Measurements from ENCODE around the gene PHIP. TPM values are rescaled to one million over a fixed set of nuclear protein-coding genes. Genes with fewer than 3 reads are reported as not detected.

Gene PHIP
- total and polyA plus RNA-seq, 9 of the 15 experiments (the other 6 are each of a cell fraction or from before 2014, with no cell fraction given), result 8.1 to 36.3 (median 16.5) TPM

GRCh38 chr6:79033279-79033678 lies 44.8 kb downstream of the PHIP start:
- Histone ChIP-seq H4K20me1 (replicated peaks; ENCODE audit: control insufficient read depth, insufficient read depth, low read length) (no peaks in the 10 kb centered on the region), H3K27ac (ENCODE audit: extremely low read depth, low read depth, low read length) (no peak overlapping the region), H2AFZ (ENCODE audit: low read depth, low read length) (no peak overlapping the region), H3K4me1 (replicated peaks in 1 of 2; ENCODE audit: control insufficient read depth in 2 of 2, insufficient read depth in 2 of 2, low read length in 2 of 2) (no peaks in the 10 kb centered on the region; a peak in 2 of 5 replicates), H3K79me2 (ENCODE audit: control insufficient read depth, insufficient read depth, low read length) (peaks cover 85% of the 10 kb centered on the region), H3K9ac (ENCODE audit: insufficient read depth in 1 of 2, low read depth in 2 of 2, low read length in 2 of 2) (no peak overlapping the region), H3K27me3 (ENCODE audit: control insufficient read depth in 2 of 2, insufficient read depth in 2 of 2, low read length in 2 of 2) (no peaks in the 10 kb centered on the region), H3K4me2 (ENCODE audit: insufficient read depth, low read length) (no peak overlapping the region), H3K9me3 (replicated peaks; ENCODE audit: control insufficient read depth, insufficient read depth, low read depth, low read length) (no peaks in the 10 kb centered on the region), H3K36me3 (ENCODE audit: control insufficient read depth, insufficient read depth, low read length) (peaks cover 72% of the 10 kb centered on the region; the same call in 2 of the 3 replicates), H3K9me1 (ENCODE audit: control insufficient read depth, insufficient read depth, low read length) (no peaks in the 10 kb centered on the region), H3K4me3 (no peak overlapping the region)
- ChIA-PET POLR2A (interaction anchor here (0.8 to 1.1 kb wide), 2 partner anchors 17 to 201 kb away, joined by 3 to 5 read pairs; partner anchors contain the start of gene HMGN3), CTCF (ENCODE audit: low intra/inter-chr PET ratio) (no interaction called here)
- intact Hi-C loops (cut with micrococcal nuclease), result no loop called here
- FAIRE-seq (no peak), DNase-seq (ENCODE audit: extremely low read depth in 1 of 4, low spot score in 3 of 4) (no peak), ATAC-seq (no peak)
- BruUV-seq (replicated peaks), result no TSS peak
- TF ChIP-seq SAFB2 (IDR thresholded peaks at IDR 0.05; ENCODE audit: borderline replicate concordance, low read depth, low read length, severe bottlenecking) (no peak), CGGBP1 (CRISPR knock-in tag; IDR thresholded peaks at IDR 0.05) (no peak), CBFB (CRISPR knock-in tag; IDR thresholded peaks at IDR 0.05) (no peak)
- in situ Hi-C loops (cut with MboI), result no loop called here
- 88% methylated on average over 3 of the region's 3 CpGs for WGBS (ENCODE audit: insufficient coverage, low coverage, missing lambda C conversion rate)

GRCh38 chr6:79031821-79032590 lies 46.0 kb downstream of the PHIP start:
- in situ Hi-C loops (cut with MboI), result no loop called here
- 94% methylated on average over 3 of the region's 3 CpGs for WGBS (ENCODE audit: insufficient coverage, low coverage, missing lambda C conversion rate)
- H3K4me2 ChIP-seq (ENCODE audit: insufficient read depth, low read length), result no peak overlapping the region
- ATAC-seq, result no peak
- FAIRE-seq, result no peak
- H3K9me1 ChIP-seq (ENCODE audit: control insufficient read depth, insufficient read depth, low read length), result no peaks in the 10 kb centered on the region
- H3K9me3 ChIP-seq (replicated peaks; ENCODE audit: control insufficient read depth, insufficient read depth, low read depth, low read length), result no peaks in the 10 kb centered on the region
- H3K4me1 ChIP-seq (replicated peaks in 1 of 2; ENCODE audit: control insufficient read depth in 2 of 2, insufficient read depth in 2 of 2, low read length in 2 of 2), result no peaks in the 10 kb centered on the region; a peak in 2 of 5 replicates
- H3K36me3 ChIP-seq (ENCODE audit: control insufficient read depth, insufficient read depth, low read length), result peaks cover 69% of the 10 kb centered on the region
- no peak overlapping the region for H3K9ac ChIP-seq (ENCODE audit: insufficient read depth in 1 of 2, low read depth in 2 of 2, low read length in 2 of 2)
- POLR2A ChIA-PET, result no interaction called here
- no peaks in the 10 kb centered on the region for H3K27me3 ChIP-seq (ENCODE audit: control insufficient read depth in 2 of 2, insufficient read depth in 2 of 2, low read length in 2 of 2)
- CTCF ChIA-PET (ENCODE audit: low intra/inter-chr PET ratio), result no interaction called here
- no peak for DNase-seq (ENCODE audit: extremely low read depth in 1 of 4, low spot score in 3 of 4)
- peaks cover 85% of the 10 kb centered on the region for H3K79me2 ChIP-seq (ENCODE audit: control insufficient read depth, insufficient read depth, low read length)
- H2AFZ ChIP-seq (ENCODE audit: low read depth, low read length), result no peak overlapping the region
- H3K27ac ChIP-seq (ENCODE audit: extremely low read depth, low read depth, low read length), result no peak overlapping the region
- no TSS peak for BruUV-seq (replicated peaks)
- no peaks in the 10 kb centered on the region for H4K20me1 ChIP-seq (replicated peaks; ENCODE audit: control insufficient read depth, insufficient read depth, low read length)
- intact Hi-C loops (cut with micrococcal nuclease), result no loop called here
- H3K4me3 ChIP-seq, result no peak overlapping the region
- TF ChIP-seq ZNF778 (CRISPR knock-in tag; IDR thresholded peaks at IDR 0.05) (no peak), EHMT2 (IDR thresholded peaks at IDR 0.05) (no peak), SMARCB1 (IDR thresholded peaks at IDR 0.05; ENCODE audit: insufficient read length, low read depth) (no peak), ATF1 (CRISPR knock-in tag; IDR thresholded peaks at IDR 0.05) (no peak), ATF1 (tag; IDR thresholded peaks at IDR 0.05) (no peak), ZNF592 (IDR thresholded peaks at IDR 0.05) (no peak), RNF2 (IDR thresholded peaks at IDR 0.05) (no peak), MCM3 (IDR thresholded peaks at IDR 0.05) (no peak), MCM7 (IDR thresholded peaks at IDR 0.05) (no peak), BMI1 (IDR thresholded peaks at IDR 0.05; ENCODE audit: low read length) (no peak), ZBTB8A (IDR thresholded peaks at IDR 0.05; ENCODE audit: partially characterized antibody) (no peak)

Data from K562 (cell line).